Panc1 (cell line): ENCODE data around the gene MYH10.

Experiments used
- CTCF ChIP-seq: fragments of 450-650 bp; IDR thresholded peaks from 2 replicates; pipeline ENCODE4 v1.5.1; 2017; ENCODE audit warnings: mild to moderate bottlenecking
- POLR2AphosphoS5 ChIP-seq: IDR thresholded peaks from 2 replicates; pipeline ENCODE4 v1.6.1; 2012; ENCODE audit warnings: mild to moderate bottlenecking, low read depth, low read length, moderate library complexity
- REST ChIP-seq, 2 experiments: IDR thresholded peaks; 2 replicates each; pipeline ENCODE4 v1.6.1; 2011 to 2012; ENCODE audit warnings: low read depth in 2 of 2, control low read depth in 1 of 2, low read length in 1 of 2, mild to moderate bottlenecking in 1 of 2, moderate library complexity in 1 of 2; ENCODE audit not compliant: insufficient read depth in 1 of 2
- SIN3A ChIP-seq: IDR thresholded peaks from 2 replicates; pipeline ENCODE4 v1.6.1; 2012; ENCODE audit warnings: low read depth, mild to moderate bottlenecking, low read length, moderate library complexity, borderline replicate concordance; ENCODE audit not compliant: insufficient read depth

- TF ChIP-seq CTCF: no peak
- TF ChIP-seq POLR2AphosphoS5: no peak
- no peak for TF ChIP-seq SIN3A
- TF ChIP-seq REST (IDR thresholded peaks at IDR 0.05; ENCODE audit: insufficient read depth in 1 of 2, low read depth in 2 of 2, low read length in 1 of 2): no peak
Measured at GRCh38 chr17:8580952-8581658, 49.4 kb downstream of the MYH10 start.
